ENCODE measurements around the gene GLB1L2. TPM values are rescaled to one million over a fixed set of nuclear protein-coding genes. Genes with fewer than 3 reads are reported as not detected.

The GLB1L2 gene
- total RNA-seq, 1 experiment from 2014 or later = 27.1 TPM

DNA sequence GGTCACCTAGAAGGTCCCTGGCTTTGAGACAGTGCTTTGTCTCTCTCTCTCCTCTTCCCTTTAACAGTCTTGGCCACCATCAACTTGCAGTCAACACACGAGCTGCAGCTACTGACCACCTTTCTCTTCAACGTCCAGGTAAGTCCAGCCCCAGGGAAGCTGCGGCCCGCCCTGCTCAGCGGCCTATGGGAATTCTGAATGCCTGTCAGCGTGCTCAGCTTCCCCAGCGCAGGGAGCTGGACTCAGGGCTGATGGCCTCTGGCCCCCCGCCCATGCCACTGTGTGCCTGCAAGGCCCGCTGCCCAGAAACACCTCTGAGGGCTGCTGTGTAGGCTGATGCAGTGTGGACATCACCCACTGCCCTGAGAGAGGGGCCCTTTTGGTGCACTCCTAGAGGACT, 32.5 kb downstream of the GLB1L2 start:
- Histone ChIP-seq H3K4me3 (replicated peaks in 1 of 2; ENCODE audit: low read depth in 1 of 2, low read length in 2 of 2) (no peak overlapping the region), H3K9me2 (ENCODE audit: insufficient read depth) (no peaks in the 10 kb centered on the region), H3K9ac (ENCODE audit: low read length) (no peak overlapping the region), H2AFZ (ENCODE audit: low read depth, low read length, poor library complexity, severe bottlenecking) (no peak overlapping the region), H3K4me2 (ENCODE audit: low read length) (no peak overlapping the region), H3K27me3 (ENCODE audit: insufficient read depth, low read length) (no peaks in the 10 kb centered on the region), H3K4me1 (ENCODE audit: control insufficient read depth in 1 of 2, insufficient read depth in 2 of 2, low read length in 2 of 2) (no peaks in the 10 kb centered on the region), H4K20me1 (ENCODE audit: insufficient read depth) (no peaks in the 10 kb centered on the region), H3K9me3 (ENCODE audit: control insufficient read depth in 1 of 2, insufficient read depth in 1 of 2, low read depth in 1 of 2, low read length in 2 of 2) (no peaks in the 10 kb centered on the region), H3K79me2 (ENCODE audit: insufficient read depth, low read length) (no peaks in the 10 kb centered on the region), H3K36me3 (ENCODE audit: control insufficient read depth in 1 of 2, insufficient read depth in 2 of 2, low read length in 2 of 2) (no peaks in the 10 kb centered on the region), H3K27ac (ENCODE audit: low read depth, low read length) (no peak overlapping the region)
- RAD21 ChIA-PET (ENCODE audit: low non-redundant PET in 1 of 2, low total read pairs in 2 of 2, uncharacterized antibody in 2 of 2, unreplicated experiment in 2 of 2) = no interaction called here
- CTCF ChIA-PET = no interaction called here
- no peak for ATAC-seq
- no TSS peak for BruUV-seq (replicated peaks)
- DNase-seq (ENCODE audit: low read depth, low spot score) = no peak
- POLR2A ChIA-PET = no interaction called here
- intact Hi-C loops (cut with micrococcal nuclease) = loop anchor here (5.0 kb wide), 3 partner anchors 228 to 503 kb away; no protein-coding TSS in a partner anchor
- TF ChIP-seq YY1 (IDR thresholded peaks at IDR 0.05; ENCODE audit: extremely low read depth, insufficient replicate concordance, low read depth, low read length) (no peak), SRF (IDR thresholded peaks at IDR 0.05; ENCODE audit: low read depth) (no peak), CEBPB (IDR thresholded peaks at IDR 0.05; ENCODE audit: low read depth) (no peak), CBX3 (IDR thresholded peaks at IDR 0.05; ENCODE audit: low read depth) (no peak), RAD21 (IDR thresholded peaks at IDR 0.05; ENCODE audit: low read depth) (no peak), EZH2 (IDR thresholded peaks at IDR 0.05) (no peak), SP1 (IDR thresholded peaks at IDR 0.05; ENCODE audit: low read depth) (no peak), POLR2A (IDR thresholded peaks at IDR 0.05; ENCODE audit: borderline replicate concordance, extremely low read depth, insufficient read depth, insufficient read length) (no peak)
- TF ChIP-seq, protein P1, sequence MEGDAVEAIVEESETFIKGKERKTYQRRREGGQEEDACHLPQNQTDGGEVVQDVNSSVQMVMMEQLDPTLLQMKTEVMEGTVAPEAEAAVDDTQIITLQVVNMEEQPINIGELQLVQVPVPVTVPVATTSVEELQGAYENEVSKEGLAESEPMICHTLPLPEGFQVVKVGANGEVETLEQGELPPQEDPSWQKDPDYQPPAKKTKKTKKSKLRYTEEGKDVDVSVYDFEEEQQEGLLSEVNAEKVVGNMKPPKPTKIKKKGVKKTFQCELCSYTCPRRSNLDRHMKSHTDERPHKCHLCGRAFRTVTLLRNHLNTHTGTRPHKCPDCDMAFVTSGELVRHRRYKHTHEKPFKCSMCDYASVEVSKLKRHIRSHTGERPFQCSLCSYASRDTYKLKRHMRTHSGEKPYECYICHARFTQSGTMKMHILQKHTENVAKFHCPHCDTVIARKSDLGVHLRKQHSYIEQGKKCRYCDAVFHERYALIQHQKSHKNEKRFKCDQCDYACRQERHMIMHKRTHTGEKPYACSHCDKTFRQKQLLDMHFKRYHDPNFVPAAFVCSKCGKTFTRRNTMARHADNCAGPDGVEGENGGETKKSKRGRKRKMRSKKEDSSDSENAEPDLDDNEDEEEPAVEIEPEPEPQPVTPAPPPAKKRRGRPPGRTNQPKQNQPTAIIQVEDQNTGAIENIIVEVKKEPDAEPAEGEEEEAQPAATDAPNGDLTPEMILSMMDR (IDR thresholded peaks at IDR 0.05 in 2 of 3, conservative IDR thresholded peaks at IDR 0.05 in 1 of 3; ENCODE audit: borderline replicate concordance in 1 of 3, insufficient read depth in 1 of 3, low read depth in 2 of 3, low read length in 2 of 3) = no peak

Measured in HCT116 (cell line).